Mesendoderm (in vitro differentiated cells): ENCODE results near the gene CEP170.
A peak's percentile ranks its signal among the peaks of the same experiment; 100 is the strongest.

Experiments used
- DNase-seq: peaks from one replicate; pipeline ENCODE4 v3.0.0; 2013
- H2AK5ac ChIP-seq: 2 replicates; pipeline ENCODE4 v1.6.1; 2013; ENCODE audit warnings: low read length, inconsistent platforms
- H2BK120ac ChIP-seq: 2 replicates; pipeline ENCODE4 v1.6.1; 2013; ENCODE audit warnings: low read depth, mild to moderate bottlenecking, low read length, moderate library complexity, mixed read lengths
- H2BK15ac ChIP-seq: replicated peaks from 2 replicates; pipeline ENCODE4 v1.6.1; 2013; ENCODE audit warnings: low read depth, mild to moderate bottlenecking, moderate library complexity
- H2BK5ac ChIP-seq: 2 replicates; pipeline ENCODE4 v1.6.1; 2013; ENCODE audit warnings: low read length, inconsistent platforms
- H3K18ac ChIP-seq: 2 replicates; pipeline ENCODE4 v1.6.1; 2013; ENCODE audit warnings: mild to moderate bottlenecking, low read length, mixed read lengths
- H3K23ac ChIP-seq: one replicate; pipeline ENCODE4 v1.6.1; 2013; ENCODE audit warnings: low read length
- H3K27ac ChIP-seq: 2 replicates; pipeline ENCODE4 v1.5.1; 2013; ENCODE audit warnings: low read depth, mild to moderate bottlenecking, inconsistent platforms, low read length, moderate library complexity
- H3K27me3 ChIP-seq: 2 replicates; pipeline ENCODE4 v1.6.1; 2013; ENCODE audit warnings: low read length, control low read depth, mild to moderate bottlenecking, inconsistent platforms; ENCODE audit not compliant: insufficient read depth, poor library complexity
- H3K36me3 ChIP-seq: 2 replicates; pipeline ENCODE4 v1.6.1; 2013; ENCODE audit warnings: low read length, inconsistent platforms; ENCODE audit not compliant: control insufficient read depth, insufficient read depth
- H3K4ac ChIP-seq: one replicate; pipeline ENCODE4 v1.6.1; 2013; ENCODE audit warnings: low read depth, mild to moderate bottlenecking, low read length, moderate library complexity
- H3K4me1 ChIP-seq: 2 replicates; pipeline ENCODE4 v1.6.1; 2013; ENCODE audit warnings: low read depth, low read length, inconsistent platforms; ENCODE audit not compliant: control insufficient read depth
- H3K4me2 ChIP-seq: 2 replicates; pipeline ENCODE4 v1.6.1; 2013; ENCODE audit warnings: low read length
- H3K4me3 ChIP-seq: 2 replicates; pipeline ENCODE4 v1.5.1; 2013; ENCODE audit warnings: mild to moderate bottlenecking, low read length
- H3K56ac ChIP-seq: one replicate; pipeline ENCODE4 v1.6.1; 2013; ENCODE audit warnings: low read length
- H3K79me1 ChIP-seq: 2 replicates; pipeline ENCODE4 v1.6.1; 2013; ENCODE audit warnings: low read length, inconsistent platforms
- H3K79me2 ChIP-seq: 2 replicates; pipeline ENCODE4 v1.6.1; 2013; ENCODE audit warnings: mild to moderate bottlenecking, low read length; ENCODE audit not compliant: control insufficient read depth, insufficient read depth
- H3K9ac ChIP-seq: 2 replicates; pipeline ENCODE4 v1.6.1; 2013; ENCODE audit warnings: low read length, inconsistent platforms
- H4K5ac ChIP-seq: one replicate; pipeline ENCODE4 v1.6.1; 2013; ENCODE audit warnings: low read length
- H4K8ac ChIP-seq: one replicate; pipeline ENCODE4 v1.6.1; 2013; ENCODE audit warnings: low read depth, mild to moderate bottlenecking, control low read depth, low read length, moderate library complexity
- WGBS: extraction: QIAGEN DNeasy Blood & Tissue Kit; methylation state at CpG from one replicate; pipeline ENCODE4 v1.1.7; 2013; ENCODE audit warnings: low lambda C conversion rate, missing lambda C conversion rate; ENCODE audit not compliant: insufficient coverage; ENCODE audit errors: extremely low coverage; 5-methylcytosine and 5-hydroxymethylcytosine counted together

Gene CEP170

GRCh38 chr1:243271996-243272395 lies 16.9 kb upstream of the CEP170 start:
- no peak overlapping the region for H2AK5ac ChIP-seq
- H3K23ac ChIP-seq: no peak overlapping the region
- no peaks in the 10 kb centered on the region for H3K36me3 ChIP-seq
- no peaks in the 10 kb centered on the region for H3K27me3 ChIP-seq
- H3K4me3 ChIP-seq: no peak overlapping the region
- H3K4me2 ChIP-seq: no peak overlapping the region
- H3K56ac ChIP-seq: no peak overlapping the region
- H3K27ac ChIP-seq: no peak overlapping the region
- no peak overlapping the region for H3K18ac ChIP-seq
- H2BK5ac ChIP-seq: no peak overlapping the region
- no peak overlapping the region for H3K4ac ChIP-seq
- H3K79me1 ChIP-seq: no peaks in the 10 kb centered on the region
- no CpG with 5 or more reads among the region's 1 CpG for WGBS
- H3K79me2 ChIP-seq: no peaks in the 10 kb centered on the region
- peaks cover 5% of the 10 kb centered on the region for H3K4me1 ChIP-seq
- DNase-seq: peak; percentile 25
- no peak overlapping the region for H4K5ac ChIP-seq
- no peak overlapping the region for H2BK15ac ChIP-seq
- no peak overlapping the region for H2BK120ac ChIP-seq
- H3K9ac ChIP-seq: no peak overlapping the region
- H4K8ac ChIP-seq: no peak overlapping the region

DNA sequence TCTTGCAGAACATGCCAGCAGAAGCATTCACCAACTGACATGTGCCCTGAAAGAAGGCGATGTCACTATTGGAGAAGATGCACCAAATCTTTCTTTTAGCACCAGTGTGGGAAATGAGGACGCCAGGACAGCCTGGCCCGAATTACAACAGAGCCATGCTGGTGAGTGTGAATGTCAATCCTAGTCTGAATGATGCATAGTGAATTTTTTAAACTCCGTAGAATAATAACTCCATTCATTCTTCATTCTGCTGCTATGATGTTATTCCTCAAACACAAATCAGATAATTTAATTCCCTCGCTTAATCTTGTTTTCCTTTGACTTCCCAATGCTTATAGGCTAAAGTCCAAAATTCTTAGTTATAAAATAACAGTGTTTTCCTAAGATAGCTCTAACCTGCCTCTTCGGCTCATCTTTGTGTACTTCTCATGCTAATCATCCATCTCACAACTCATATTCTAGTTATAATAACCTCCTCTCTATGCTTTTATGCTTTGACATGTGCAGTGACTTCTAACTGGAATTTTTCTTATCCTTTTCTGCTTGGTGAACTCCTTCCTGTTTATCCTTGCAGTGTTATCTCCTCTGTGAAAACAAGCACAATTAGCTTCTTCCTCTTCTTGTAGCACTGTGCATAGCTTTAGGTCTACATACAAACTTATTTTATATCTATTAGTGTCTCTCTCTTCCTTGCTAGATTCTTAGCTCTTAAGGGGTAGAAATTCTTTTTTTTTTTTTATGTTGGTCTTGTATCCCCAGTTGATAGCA lies 15.2 kb upstream of the CEP170 start:
- Histone ChIP-seq H3K27me3 (no peaks in the 10 kb centered on the region), H4K5ac (no peak overlapping the region), H3K18ac (no peak overlapping the region), H3K79me1 (no peaks in the 10 kb centered on the region), H4K8ac (no peak overlapping the region), H2BK5ac (no peak overlapping the region), H3K9ac (no peak overlapping the region), H3K23ac (no peak overlapping the region), H3K4me1 (peaks cover 5% of the 10 kb centered on the region), H3K4ac (no peak overlapping the region), H3K27ac (no peak overlapping the region), H3K4me3 (no peak overlapping the region), H2BK15ac (no peak overlapping the region), H3K4me2 (no peak overlapping the region), H3K79me2 (no peaks in the 10 kb centered on the region), H3K36me3 (no peaks in the 10 kb centered on the region), H2AK5ac (no peak overlapping the region), H2BK120ac (no peak overlapping the region), H3K56ac (no peak overlapping the region)
- WGBS: no CpG with 5 or more reads among the region's 6 CpGs
- DNase-seq: no peak

DNA sequence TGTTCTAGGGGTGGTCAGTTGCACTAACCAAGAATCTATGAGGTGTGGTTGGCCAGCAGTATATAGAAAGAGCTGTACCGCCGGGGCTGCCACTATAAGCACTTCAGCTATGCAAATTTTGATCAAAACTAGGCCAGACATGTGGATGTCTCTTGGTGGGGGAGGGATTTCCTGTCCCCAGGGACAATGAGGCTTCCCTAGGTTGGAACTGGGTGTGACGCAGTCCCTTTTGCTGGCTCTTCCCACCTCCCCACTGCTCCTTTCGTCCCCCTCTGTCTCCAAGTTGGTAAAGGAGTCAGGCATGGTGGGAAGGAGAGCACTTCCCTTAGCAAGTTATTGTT lies 14.3 kb upstream of the CEP170 start:
- H3K4me2 ChIP-seq: no peak overlapping the region
- no peak overlapping the region for H2BK15ac ChIP-seq
- WGBS: no CpG with 5 or more reads among the region's 4 CpGs
- no peak overlapping the region for H3K9ac ChIP-seq
- H2BK120ac ChIP-seq: no peak overlapping the region
- no peak overlapping the region for H3K4ac ChIP-seq
- H3K79me1 ChIP-seq: no peaks in the 10 kb centered on the region
- H3K23ac ChIP-seq: no peak overlapping the region
- peak; percentile 38 for DNase-seq
- no peak overlapping the region for H2AK5ac ChIP-seq
- no peaks in the 10 kb centered on the region for H3K36me3 ChIP-seq
- no peak overlapping the region for H4K8ac ChIP-seq
- H3K4me1 ChIP-seq: peaks cover 5% of the 10 kb centered on the region
- peak overlapping the region; percentile 69 for H3K27ac ChIP-seq
- H3K18ac ChIP-seq: peak overlapping the region; percentile 90
- H3K27me3 ChIP-seq: no peaks in the 10 kb centered on the region
- H4K5ac ChIP-seq: no peak overlapping the region
- no peak overlapping the region for H2BK5ac ChIP-seq
- H3K79me2 ChIP-seq: no peaks in the 10 kb centered on the region
- peak overlapping the region; percentile 6 for H3K56ac ChIP-seq
- no peak overlapping the region for H3K4me3 ChIP-seq

- Histone ChIP-seq H3K4me1 (peaks cover 5% of the 10 kb centered on the region), H3K79me2 (no peaks in the 10 kb centered on the region), H3K56ac (peak overlapping the region; percentile 31), H3K9ac (no peak overlapping the region), H3K23ac (no peak overlapping the region), H3K27me3 (no peaks in the 10 kb centered on the region), H3K4me3 (no peak overlapping the region), H2AK5ac (no peak overlapping the region), H2BK120ac (no peak overlapping the region), H3K4ac (peak overlapping the region; percentile 26), H2BK15ac (no peak overlapping the region), H3K27ac (peak overlapping the region; percentile 69), H3K79me1 (no peaks in the 10 kb centered on the region), H3K4me2 (no peak overlapping the region), H4K8ac (no peak overlapping the region), H4K5ac (no peak overlapping the region), H2BK5ac (no peak overlapping the region), H3K18ac (peak overlapping the region; percentile 90), H3K36me3 (no peaks in the 10 kb centered on the region)
- DNase-seq: peak; percentile 69
- no CpG with 5 or more reads among the region's 13 CpGs for WGBS
Observed at GRCh38 chr1:243268751-243269460, 13.8 kb upstream of the CEP170 start.

DNA sequence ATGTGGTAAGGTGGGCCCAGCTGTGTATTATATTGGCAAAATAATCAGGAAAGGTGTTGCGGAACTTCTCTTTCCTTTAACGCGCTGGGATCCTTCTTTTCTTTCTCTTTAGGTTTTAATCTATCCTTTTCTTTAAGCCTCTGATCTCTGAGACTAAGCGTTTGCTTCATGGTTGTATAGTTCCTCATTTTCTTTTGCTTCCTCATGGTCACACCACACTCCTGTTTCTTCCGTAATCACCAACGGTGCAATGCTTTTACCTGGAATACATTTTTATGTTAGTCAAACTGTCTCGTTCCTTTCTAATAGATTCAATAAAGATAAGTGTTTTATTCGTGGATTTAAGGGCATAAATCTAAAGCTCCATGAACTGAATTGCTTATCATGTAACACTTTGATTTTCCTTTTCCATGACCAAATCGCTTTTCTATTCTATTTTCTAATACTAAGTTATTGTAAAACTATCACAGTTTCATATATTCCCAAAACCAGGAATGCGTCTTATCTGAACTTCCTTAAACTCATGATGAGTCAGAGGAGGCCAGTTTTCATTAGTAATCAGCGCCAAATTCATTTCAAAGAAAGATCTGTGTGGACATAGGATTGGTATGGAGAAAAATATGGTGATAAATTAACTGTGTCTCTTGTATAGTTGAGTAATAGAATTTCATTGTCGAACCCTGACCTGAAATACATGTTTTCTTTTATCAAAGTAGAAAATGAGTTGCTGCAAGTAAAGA lies 13.0 kb upstream of the CEP170 start:
- no peak overlapping the region for H3K27ac ChIP-seq
- no CpG with 5 or more reads among the region's 12 CpGs for WGBS

More for the DNA sequence above, 13.0 kb upstream of the CEP170 start:
- no peak overlapping the region for H2BK5ac ChIP-seq
- H2AK5ac ChIP-seq: no peak overlapping the region
- H3K36me3 ChIP-seq: no peaks in the 10 kb centered on the region
- H3K18ac ChIP-seq: no peak overlapping the region
- no peak overlapping the region for H3K4ac ChIP-seq
- no peak overlapping the region for H3K23ac ChIP-seq
- H4K5ac ChIP-seq: no peak overlapping the region
- no peak for DNase-seq
- no peak overlapping the region for H2BK15ac ChIP-seq
- H3K27me3 ChIP-seq: no peaks in the 10 kb centered on the region
- H3K79me1 ChIP-seq: no peaks in the 10 kb centered on the region
- H3K79me2 ChIP-seq: no peaks in the 10 kb centered on the region
- H3K4me3 ChIP-seq: no peak overlapping the region
- no peak overlapping the region for H4K8ac ChIP-seq
- no peak overlapping the region for H3K56ac ChIP-seq
- no peak overlapping the region for H2BK120ac ChIP-seq
- H3K4me1 ChIP-seq: peaks cover 5% of the 10 kb centered on the region
- no peak overlapping the region for H3K4me2 ChIP-seq
- no peak overlapping the region for H3K9ac ChIP-seq
